Ectodermal cell (in vitro differentiated cells): Measurements from ENCODE around the gene NOS1AP.

Experiments
- H3K27ac ChIP-seq: 2 replicates; pipeline ENCODE4 v1.7.0; 2013; ENCODE audit warnings: mild to moderate bottlenecking, low read depth, low read length; ENCODE audit not compliant: insufficient read depth, poor library complexity, severe bottlenecking
- H3K27me3 ChIP-seq: 2 replicates; pipeline ENCODE4 v1.7.0; 2013; ENCODE audit warnings: mild to moderate bottlenecking, low read length; ENCODE audit not compliant: insufficient read depth, control insufficient read depth, poor library complexity, severe bottlenecking
- H3K36me3 ChIP-seq: one replicate; pipeline ENCODE4 v1.7.0; 2013; ENCODE audit warnings: low read length; ENCODE audit not compliant: control insufficient read depth, insufficient read depth
- H3K4me1 ChIP-seq: one replicate; pipeline ENCODE4 v1.7.0; 2013; ENCODE audit warnings: low read length; ENCODE audit not compliant: control insufficient read depth, insufficient read depth
- H3K4me3 ChIP-seq: 2 replicates; pipeline ENCODE4 v1.7.0; 2013; ENCODE audit warnings: low read depth, low read length, control low read depth; ENCODE audit not compliant: insufficient read depth
- H3K9me3 ChIP-seq: 2 replicates; pipeline ENCODE4 v1.7.0; 2013; ENCODE audit warnings: mild to moderate bottlenecking, low read length, moderate library complexity; ENCODE audit not compliant: control insufficient read depth
- WGBS, 2 experiments: methylation state at CpG; one replicate each; pipeline ENCODE4 v1.1.7; 2013; ENCODE audit warnings: missing lambda C conversion rate in 2 of 2; 5-methylcytosine and 5-hydroxymethylcytosine counted together

The NOS1AP gene

DNA sequence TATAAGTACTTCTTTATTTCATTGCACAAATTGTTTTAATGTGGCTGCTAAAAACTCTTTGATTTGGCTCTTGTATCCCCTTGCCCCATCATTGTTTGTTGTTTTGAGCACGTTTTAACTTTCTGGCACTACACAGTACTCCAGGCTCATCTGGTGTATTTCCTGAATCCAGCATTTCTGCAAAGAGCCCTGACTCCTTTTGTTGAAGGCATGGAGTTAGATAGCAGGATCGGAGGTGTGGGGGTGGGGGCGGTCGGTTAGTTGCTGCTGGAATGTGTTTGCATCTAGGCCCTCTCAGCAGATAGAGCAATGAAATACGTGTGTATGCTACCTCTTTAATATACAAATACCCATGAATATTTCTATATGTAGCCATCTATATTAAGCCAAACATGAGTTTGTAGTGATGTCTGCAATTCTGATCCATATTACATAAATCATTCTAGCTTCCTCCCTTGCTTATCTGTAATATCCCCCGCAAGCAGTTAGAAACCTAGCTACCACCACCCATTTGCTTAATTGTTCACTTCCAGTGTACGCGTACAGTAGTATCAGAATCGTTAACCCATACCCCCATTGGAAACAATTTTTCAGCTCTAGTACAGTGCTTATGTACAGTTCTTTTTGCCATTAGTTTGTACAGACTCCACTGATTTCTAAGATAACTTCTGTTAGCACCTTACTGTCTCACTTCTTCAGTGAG is 106.0 kb downstream of the NOS1AP start:
- Histone ChIP-seq H3K4me3 (no peak overlapping the region), H3K9me3 (no peaks in the 10 kb centered on the region), H3K27ac (no peak overlapping the region), H3K27me3 (no peaks in the 10 kb centered on the region), H3K4me1 (peaks cover 19% of the 10 kb centered on the region), H3K36me3 (no peaks in the 10 kb centered on the region)
- WGBS, 2 experiments, result 42 to 43% methylated on average over 8 to 9 of the region's 9 CpGs

DNA sequence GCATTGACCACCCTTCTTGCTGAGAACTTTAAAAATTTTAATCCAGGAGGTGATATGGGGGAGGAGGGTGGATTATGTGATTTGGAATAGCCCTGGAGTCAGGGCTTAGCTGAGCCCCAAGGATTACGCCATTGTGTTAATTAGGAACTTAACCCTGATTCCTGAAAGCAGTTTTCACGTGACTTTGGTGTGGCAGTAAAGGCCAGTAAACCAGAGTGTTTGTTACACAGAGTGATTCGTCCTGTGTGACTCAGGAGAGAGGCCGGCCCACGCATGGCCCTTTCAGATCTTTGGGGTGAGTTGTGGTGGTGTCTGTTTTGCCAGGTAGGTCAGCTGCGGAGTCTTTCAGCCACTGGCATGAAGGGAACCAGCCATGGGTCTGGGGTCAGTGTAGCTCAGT is 107.6 kb downstream of the NOS1AP start:
- Histone ChIP-seq H3K4me1 (peaks cover 21% of the 10 kb centered on the region), H3K27me3 (no peaks in the 10 kb centered on the region), H3K4me3 (no peak overlapping the region), H3K36me3 (no peaks in the 10 kb centered on the region), H3K9me3 (no peaks in the 10 kb centered on the region), H3K27ac (no peak overlapping the region)
- 81 to 82% methylated on average over 6 of the region's 6 CpGs for WGBS, 2 experiments

DNA sequence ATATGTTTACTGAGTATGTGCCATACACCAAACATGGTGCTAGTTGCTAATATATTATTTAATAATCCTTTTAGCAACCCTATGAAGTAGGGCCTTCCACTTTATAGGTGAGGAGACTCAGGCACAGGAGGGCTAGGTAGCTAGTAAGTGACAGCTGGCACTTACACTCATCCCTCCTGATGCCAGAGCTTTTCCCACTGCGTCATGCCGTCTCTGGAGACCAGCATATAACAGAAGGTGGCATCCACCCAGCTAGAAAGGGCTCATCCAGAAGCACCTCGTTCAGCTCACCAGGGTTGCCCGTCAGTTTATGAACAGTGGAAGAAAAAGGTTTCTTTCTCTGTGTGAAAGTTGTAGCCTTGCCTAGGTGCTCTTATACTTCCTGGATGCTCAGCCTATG is 108.9 kb downstream of the NOS1AP start:
- H3K4me1 ChIP-seq, result peaks cover 21% of the 10 kb centered on the region
- no peak overlapping the region for H3K4me3 ChIP-seq
- no peaks in the 10 kb centered on the region for H3K27me3 ChIP-seq
- no peaks in the 10 kb centered on the region for H3K9me3 ChIP-seq
- 90 to 91% methylated on average over 4 of the region's 4 CpGs for WGBS, 2 experiments
- no peaks in the 10 kb centered on the region for H3K36me3 ChIP-seq
- H3K27ac ChIP-seq, result no peak overlapping the region

DNA sequence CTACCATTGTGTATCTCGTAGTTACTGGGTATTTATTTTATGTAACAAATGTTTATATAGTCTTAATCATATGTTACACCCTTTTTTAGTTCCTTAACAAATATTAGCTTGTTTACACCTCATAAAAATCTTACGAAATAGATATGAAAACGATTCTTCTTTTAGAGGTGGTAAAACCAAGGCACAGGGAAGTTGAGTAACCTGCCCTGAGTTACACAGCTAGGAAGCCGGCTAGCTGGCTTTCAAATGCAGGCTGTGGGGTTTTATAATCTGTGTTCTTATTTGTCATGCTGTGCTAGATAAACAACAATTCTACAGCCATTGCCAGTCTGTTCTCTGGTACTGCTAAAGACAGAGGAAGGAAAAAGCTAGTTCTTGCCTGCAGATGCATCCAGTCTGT is 109.6 kb downstream of the NOS1AP start:
- H3K4me3 ChIP-seq, result no peak overlapping the region
- H3K27ac ChIP-seq, result no peak overlapping the region
- H3K27me3 ChIP-seq, result no peaks in the 10 kb centered on the region
- 83 to 92% methylated on average over 3 of the region's 4 CpGs for WGBS, 2 experiments
- peaks cover 21% of the 10 kb centered on the region for H3K4me1 ChIP-seq
- H3K9me3 ChIP-seq, result no peaks in the 10 kb centered on the region
- H3K36me3 ChIP-seq, result no peaks in the 10 kb centered on the region

DNA sequence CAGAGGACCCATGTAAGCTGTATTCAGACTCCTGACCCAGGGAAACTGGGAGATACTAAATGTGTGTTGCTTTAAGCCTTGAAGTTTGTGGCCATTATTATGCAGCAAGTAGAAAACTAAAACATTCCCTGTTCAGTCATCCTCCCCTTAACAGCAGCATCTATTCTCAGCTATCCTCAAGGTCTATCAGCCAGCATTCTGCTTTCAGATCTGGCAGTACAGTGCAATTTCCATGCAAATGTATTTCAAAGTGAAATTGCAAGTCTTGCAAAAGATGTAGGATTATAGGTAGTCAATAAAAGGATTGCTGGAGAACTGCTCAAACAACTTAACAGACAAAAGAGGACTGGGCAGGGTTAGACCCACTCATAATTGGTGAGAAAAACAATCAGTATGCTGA is 111.3 kb downstream of the NOS1AP start:
- Histone ChIP-seq H3K9me3 (no peaks in the 10 kb centered on the region), H3K4me3 (no peak overlapping the region), H3K36me3 (no peaks in the 10 kb centered on the region), H3K27ac (no peak overlapping the region), H3K27me3 (no peaks in the 10 kb centered on the region), H3K4me1 (peaks cover 20% of the 10 kb centered on the region)

DNA sequence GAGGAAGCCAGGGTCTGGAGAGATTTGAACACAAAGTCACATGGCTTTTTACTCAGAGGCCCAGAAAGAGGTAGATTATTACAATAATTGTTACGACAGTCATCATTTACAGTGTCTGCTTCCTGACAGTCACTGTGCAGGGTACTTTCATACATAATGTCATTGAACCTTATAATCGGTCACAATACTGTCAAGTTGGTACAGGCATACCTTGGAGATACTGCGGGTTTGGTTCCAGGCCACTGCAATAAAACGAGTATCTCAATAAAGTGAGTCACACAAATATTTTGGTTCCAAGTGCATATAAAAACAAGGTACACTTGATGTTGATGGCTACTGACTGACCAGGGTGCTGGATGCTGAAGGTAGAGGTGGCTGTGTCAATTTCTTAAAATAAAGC is 112.6 kb downstream of the NOS1AP start:
- H3K27ac ChIP-seq, result no peak overlapping the region
- H3K4me1 ChIP-seq, result peaks cover 13% of the 10 kb centered on the region
- WGBS, 2 experiments, result 94 to 96% methylated on average over 4 of the region's 4 CpGs
- H3K9me3 ChIP-seq, result no peaks in the 10 kb centered on the region
- H3K27me3 ChIP-seq, result no peaks in the 10 kb centered on the region
- no peaks in the 10 kb centered on the region for H3K36me3 ChIP-seq
- no peak overlapping the region for H3K4me3 ChIP-seq

DNA sequence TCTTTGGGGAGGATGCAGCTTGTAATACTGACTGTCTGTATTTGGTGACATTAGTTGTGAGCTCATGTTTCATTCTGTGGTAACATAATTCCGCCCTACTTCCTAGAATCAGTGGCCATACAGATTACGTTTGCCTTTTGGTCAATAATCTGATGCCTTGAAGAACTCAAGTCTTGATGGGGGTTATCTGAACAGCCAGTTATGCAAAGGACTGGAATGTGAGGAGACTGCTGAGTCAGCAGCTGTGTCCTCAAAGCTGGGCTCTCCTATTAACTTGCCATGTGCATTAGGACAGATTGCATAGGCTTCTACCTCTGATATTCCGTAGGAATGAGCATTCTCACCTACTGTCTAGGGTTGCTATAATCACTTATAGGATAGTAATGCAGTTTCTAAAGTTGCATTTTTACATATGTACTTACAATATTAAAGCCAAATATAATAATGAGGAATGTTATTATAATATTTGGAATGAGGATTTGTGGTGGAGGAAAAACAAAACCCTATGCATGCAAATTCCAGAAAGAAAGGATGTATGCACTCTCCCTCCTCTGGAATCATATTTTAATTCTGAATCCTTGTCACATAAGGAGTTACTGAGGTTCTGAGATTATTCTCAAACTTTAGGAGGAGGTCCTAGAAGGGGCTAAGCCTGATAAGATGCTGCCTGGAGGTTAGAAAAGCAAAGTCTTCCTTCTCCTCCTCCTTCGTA is 116.0 kb downstream of the NOS1AP start:
- no peaks in the 10 kb centered on the region for H3K27me3 ChIP-seq
- no peaks in the 10 kb centered on the region for H3K36me3 ChIP-seq
- WGBS, 2 experiments, result 88 to 90% methylated on average over 2 of the region's 4 CpGs
- peaks cover 12% of the 10 kb centered on the region for H3K4me1 ChIP-seq
- H3K27ac ChIP-seq, result no peak overlapping the region
- H3K9me3 ChIP-seq, result no peaks in the 10 kb centered on the region
- no peak overlapping the region for H3K4me3 ChIP-seq

DNA sequence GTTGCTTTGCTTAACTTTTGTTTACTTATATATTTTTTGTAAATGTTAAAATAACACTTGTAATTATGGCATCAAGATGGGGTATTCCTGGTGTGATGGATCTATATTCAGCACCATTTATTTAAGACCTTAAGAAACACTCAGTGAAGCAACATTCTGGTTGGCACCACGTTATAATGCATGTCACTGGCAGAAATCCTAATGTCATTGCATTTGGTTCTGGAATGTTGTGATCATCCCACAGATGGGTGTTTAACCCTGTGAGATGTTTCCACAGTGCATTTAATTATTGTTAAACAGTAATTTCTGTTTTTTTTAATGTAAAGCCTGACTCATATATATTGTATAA is 116.5 kb downstream of the NOS1AP start:
- WGBS, 2 experiments, result 96 to 100% methylated on average over 1 of the region's 1 CpG
- peaks cover 14% of the 10 kb centered on the region for H3K4me1 ChIP-seq
- H3K4me3 ChIP-seq, result no peak overlapping the region
- H3K27me3 ChIP-seq, result no peaks in the 10 kb centered on the region
- no peak overlapping the region for H3K27ac ChIP-seq
- no peaks in the 10 kb centered on the region for H3K36me3 ChIP-seq
- H3K9me3 ChIP-seq, result no peaks in the 10 kb centered on the region

DNA sequence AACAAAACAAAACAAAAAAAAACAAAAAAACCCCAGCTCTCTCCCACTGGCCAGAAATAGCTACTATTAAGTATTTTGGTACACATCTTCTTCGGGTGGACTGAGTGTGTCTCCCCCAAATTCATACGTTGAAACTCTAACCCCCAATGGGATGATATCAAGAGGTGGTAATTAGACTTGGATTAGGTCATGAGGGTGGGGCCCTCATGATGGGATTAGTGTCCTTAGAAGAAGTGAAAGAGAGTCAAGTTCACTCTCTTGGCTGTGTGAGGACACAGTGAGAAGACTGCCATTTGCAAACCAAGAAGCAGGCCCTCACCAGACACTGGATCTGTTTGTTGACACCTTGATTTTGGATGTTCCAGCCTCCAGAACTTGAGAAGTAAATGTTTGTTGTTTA is 116.9 kb downstream of the NOS1AP start:
- WGBS, 2 experiments, result 50% methylated on average over 2 of the region's 2 CpGs
- H3K9me3 ChIP-seq, result no peaks in the 10 kb centered on the region
- H3K4me3 ChIP-seq, result no peak overlapping the region

DNA sequence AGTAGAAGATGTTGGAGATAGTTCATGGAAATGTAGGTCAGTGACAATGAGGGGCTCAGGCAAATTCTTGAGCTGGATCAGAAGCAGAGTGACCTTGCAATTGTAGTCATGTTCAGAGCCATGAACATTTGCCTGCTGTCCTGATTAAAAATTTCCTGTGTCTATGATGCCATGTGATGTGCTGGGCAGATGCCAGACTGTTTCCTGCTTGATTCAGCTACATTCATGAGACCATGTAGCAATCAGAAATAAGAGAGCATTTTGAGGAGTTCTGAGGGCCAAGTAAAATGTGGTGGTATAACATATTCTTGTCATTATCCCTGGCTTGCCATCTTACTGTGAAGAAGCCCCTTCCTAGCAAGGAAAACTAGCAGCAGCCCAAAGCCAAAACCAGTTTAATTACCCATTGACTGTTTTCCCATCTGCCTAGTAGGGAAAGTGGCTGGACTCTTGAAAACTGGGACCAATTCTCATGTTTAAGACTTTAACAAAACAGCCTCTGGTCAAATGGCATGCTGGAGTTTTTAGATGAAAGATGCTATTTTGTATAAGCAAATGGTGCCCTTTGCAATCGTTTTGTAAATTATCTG is 118.3 kb downstream of the NOS1AP start:
- H3K4me1 ChIP-seq, result peaks cover 29% of the 10 kb centered on the region
- H3K27ac ChIP-seq, result no peak overlapping the region
- H3K9me3 ChIP-seq, result no peaks in the 10 kb centered on the region
- H3K4me3 ChIP-seq, result no peak overlapping the region
- H3K27me3 ChIP-seq, result no peaks in the 10 kb centered on the region
- 86 to 94% methylated on average over 1 of the region's 1 CpG for WGBS, 2 experiments
- no peaks in the 10 kb centered on the region for H3K36me3 ChIP-seq

More for the DNA sequence above, 116.9 kb downstream of the NOS1AP start:
- H3K4me1 ChIP-seq, result peaks cover 18% of the 10 kb centered on the region
- H3K27me3 ChIP-seq, result no peaks in the 10 kb centered on the region
- no peaks in the 10 kb centered on the region for H3K36me3 ChIP-seq
- no peak overlapping the region for H3K27ac ChIP-seq
